HCT116 (cell line): ENCODE results near the gene OR2B6. TPM values are rescaled to one million over a fixed set of nuclear protein-coding genes. Genes with fewer than 3 reads are reported as not detected.

ENCODE experiments used
- ATAC-seq: fragments of 200-7000 bp; cut with Tn5 transposase; 2 replicates; pipeline ENCODE4 v1.9.1; 2020; ENCODE audit warnings: mild to moderate bottlenecking, moderate library complexity
- BruUV-seq: library from RNA; stranded (reverse); fragments of 400-500 nt; replicated peaks from 2 replicates; lab custom pipeline; 2021; lab: Mats Ljungman, UMichigan
- CTCF ChIA-PET: fragments of 300-600 bp; sonication (Branson Sonifier 250); formaldehyde crosslinking; loops from one replicate; lab custom pipeline; 2021; ENCODE audit warnings: antibody characterized with exemption; lab: Charles Lee
- POLR2A ChIA-PET: fragments of 300-600, 350-600 bp; sonication (Branson Sonifier 250); formaldehyde crosslinking; loops from one replicate; lab custom pipeline; 2021; ENCODE audit warnings: antibody characterized with exemption; lab: Charles Lee
- RAD21 ChIA-PET, 2 experiments: fragments of 300-600 bp; sonication (Branson Sonifier 250); formaldehyde crosslinking; loops; one replicate each; lab custom pipeline; 2023; ENCODE audit warnings: low total read pairs in 2 of 2; ENCODE audit not compliant: uncharacterized antibody in 2 of 2, unreplicated experiment in 2 of 2, low non-redundant PET in 1 of 2; lab: Charles Lee
- DNase-seq: peaks from one replicate; pipeline ENCODE4 v3.0.0-alpha.2; 2010; ENCODE audit warnings: low read depth, low spot score
- H2AFZ ChIP-seq: fragments of 200-600 bp; shearing (Covaris generic), sonication (generic); 2 replicates; pipeline ENCODE4 v1.6.1; 2017; ENCODE audit warnings: low read depth, mixed run types, mixed read lengths, antibody characterized with exemption, low read length; ENCODE audit not compliant: poor library complexity, severe bottlenecking
- H3K27ac ChIP-seq: 2 replicates; pipeline ENCODE4 v1.5.1; 2012; ENCODE audit warnings: low read depth, low read length
- H3K27me3 ChIP-seq: fragments of 200-600 bp; sonication (generic); 2 replicates; pipeline ENCODE4 v1.6.1; 2016; ENCODE audit warnings: mixed run types, low read length, mixed read lengths; ENCODE audit not compliant: insufficient read depth
- H3K36me3 ChIP-seq, 2 experiments: fragments of 200-500 bp in 1 of 2; fragments of 200-600 bp in 1 of 2; sonication (Bioruptor generic) in 1 of 2; sonication (generic) in 1 of 2; 2 replicates each; pipeline versions ENCODE4 v1.5.1 to v1.6.1; 2014 to 2016; ENCODE audit warnings: low read length in 2 of 2, inconsistent platforms in 1 of 2, mixed read lengths in 1 of 2, mixed run types in 1 of 2; ENCODE audit not compliant: insufficient read depth in 2 of 2, control insufficient read depth in 1 of 2
- H3K4me1 ChIP-seq, 2 experiments: fragments of 200-600 bp in 1 of 2; sonication (generic) in 1 of 2; 2 replicates each; pipeline versions ENCODE4 v1.5.1 to v1.6.1; 2012 to 2017; ENCODE audit warnings: low read length in 2 of 2, inconsistent platforms in 1 of 2, mild to moderate bottlenecking in 1 of 2, mixed read lengths in 1 of 2, mixed run types in 1 of 2, moderate library complexity in 1 of 2; ENCODE audit not compliant: insufficient read depth in 2 of 2, control insufficient read depth in 1 of 2
- H3K4me2 ChIP-seq: fragments of 200-600 bp; sonication (generic); 2 replicates; pipeline ENCODE4 v1.6.1; 2017; ENCODE audit warnings: mixed run types, low read length, mixed read lengths
- H3K4me3 ChIP-seq, 2 experiments: fragments of 200-600 bp in 1 of 2; sonication (generic) in 1 of 2; replicated peaks in 1 of 2; 2 replicates each; pipeline ENCODE4 v1.5.1; 2011 to 2016; ENCODE audit warnings: low read length in 2 of 2, control low read depth in 1 of 2, low read depth in 1 of 2, mild to moderate bottlenecking in 1 of 2, mixed read lengths in 1 of 2, mixed run types in 1 of 2
- H3K79me2 ChIP-seq: fragments of 200-600 bp; sonication (generic); 2 replicates; pipeline ENCODE4 v1.6.1; 2017; ENCODE audit warnings: mild to moderate bottlenecking, mixed run types, low read length, moderate library complexity, mixed read lengths; ENCODE audit not compliant: insufficient read depth
- H3K9ac ChIP-seq: fragments of 200-600 bp; sonication (generic); 2 replicates; pipeline ENCODE4 v1.6.1; 2016; ENCODE audit warnings: low read length, mixed read lengths
- H3K9me2 ChIP-seq: fragments of 200-600 bp; sonication (generic), shearing (Covaris generic); 2 replicates; pipeline ENCODE4 v1.6.1; 2017; ENCODE audit warnings: mixed run types, mild to moderate bottlenecking, moderate library complexity; ENCODE audit not compliant: insufficient read depth
- H3K9me3 ChIP-seq, 2 experiments: fragments of 200-500 bp in 1 of 2; fragments of 200-600 bp in 1 of 2; sonication (Bioruptor generic) in 1 of 2; sonication (generic) in 1 of 2; 2 replicates each; pipeline ENCODE4 v1.6.1; 2014 to 2017; ENCODE audit warnings: low read length in 2 of 2, mixed read lengths in 2 of 2, inconsistent platforms in 1 of 2, low read depth in 1 of 2, mild to moderate bottlenecking in 1 of 2, mixed run types in 1 of 2, moderate library complexity in 1 of 2; ENCODE audit not compliant: control insufficient read depth in 1 of 2, insufficient read depth in 1 of 2
- H4K20me1 ChIP-seq: fragments of 200-600 bp; sonication (generic), shearing (Covaris generic); 2 replicates; pipeline ENCODE4 v1.6.1; 2017; ENCODE audit warnings: mixed run types, mild to moderate bottlenecking, moderate library complexity; ENCODE audit not compliant: insufficient read depth
- ATF3 ChIP-seq: IDR thresholded peaks from 2 replicates; pipeline ENCODE4 v1.6.1; 2012
- CBX3 ChIP-seq: IDR thresholded peaks from 2 replicates; pipeline ENCODE4 v1.6.1; 2012; ENCODE audit warnings: low read depth
- EZH2 ChIP-seq: fragments of 200-600 bp; sonication (generic); IDR thresholded peaks from 2 replicates; pipeline ENCODE4 v1.6.1; 2017; ENCODE audit warnings: antibody characterized with exemption, mixed run types
- FOSL1 ChIP-seq: IDR thresholded peaks from 2 replicates; pipeline ENCODE4 v1.6.1; 2012; ENCODE audit warnings: low read depth
- JUND ChIP-seq: IDR thresholded peaks from 2 replicates; pipeline ENCODE4 v1.6.1; 2012
- MAX ChIP-seq: IDR thresholded peaks from 2 replicates; pipeline ENCODE4 v1.6.1; 2012
- ZFX ChIP-seq: fragments of 450-650 bp; IDR thresholded peaks from 2 replicates; pipeline ENCODE4 v1.6.1; 2017
- intact Hi-C: fragments of 100-400 bp; cut with micrococcal nuclease; formaldehyde crosslinking; loops from 2 replicates; pipeline ENCODE4 v1.10.0; 2022
- total RNA-seq: library from RNA; stranded (reverse); gene quantifications from one replicate; pipeline ENCODE4 v1.2.1, GENCODE V29; 2021; ENCODE audit not compliant: unreplicated experiment

The OR2B6 gene
- total RNA-seq, 1 experiment from 2014 or later, result 0.25 TPM

- POLR2A ChIA-PET, result interaction anchor here (0.7 kb wide), 1 partner anchor 696 kb away, joined by 3 read pairs; no protein-coding TSS in a partner anchor
- intact Hi-C loops, result no loop called here
- Histone ChIP-seq H4K20me1 (no peaks in the 10 kb centered on the region), H3K4me2 (no peak within 1 kb of the TSS), H3K9me2 (no peaks in the 10 kb centered on the region), H3K36me3 (no peaks in the 10 kb centered on the region), H3K9ac (no peak within 1 kb of the TSS), H3K79me2 (no peaks in the 10 kb centered on the region), H2AFZ (no peak within 1 kb of the TSS), H3K27me3 (no peaks in the 10 kb centered on the region), H3K4me3 (no peak within 1 kb of the TSS), H3K4me1 (no peaks in the 10 kb centered on the region), H3K27ac (no peak within 1 kb of the TSS), H3K9me3 (no peaks in the 10 kb centered on the region)
- no TSS peak for BruUV-seq
- TF ChIP-seq JUND, result no peak
- ATAC-seq (no peak), DNase-seq (no peak)
- CTCF ChIA-PET, result no interaction called here
- RAD21 ChIA-PET, result interaction anchor here in 1 of 2 experiments (0.7 kb wide), 1 partner anchor 227 kb away, joined by 3 read pairs; no protein-coding TSS in a partner anchor
Measured at GRCh38 chr6:27911956-27912446, 45.0 kb upstream of the OR2B6 start, which contains the start of gene OR2B2. Gene OR2B2 (minus strand): TSS chr6:27912396. CDS start chr6:27912319, 77 bp downstream.

DNA sequence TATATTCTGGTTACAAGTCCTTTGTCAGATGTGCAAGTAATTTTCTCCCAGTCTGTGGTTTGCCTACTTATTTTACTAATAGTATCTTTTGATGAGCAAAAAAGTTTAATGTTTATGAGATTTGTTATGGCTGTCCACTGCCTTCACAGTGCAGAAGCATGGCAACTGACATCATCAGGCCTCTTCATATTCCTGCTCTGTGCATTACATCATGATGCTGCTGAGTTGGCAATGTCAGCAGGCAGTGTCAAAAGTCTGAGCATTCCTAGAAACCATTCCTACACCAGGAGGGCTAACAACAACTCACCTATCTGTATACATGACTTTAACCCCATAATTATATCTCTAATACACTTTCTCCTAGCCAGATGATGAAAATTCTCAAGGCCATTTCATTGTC, 34.1 kb upstream of the OR2B6 start:
- DNase-seq, result no peak
- Histone ChIP-seq H3K79me2 (no peaks in the 10 kb centered on the region), H2AFZ (no peak overlapping the region), H3K27me3 (no peaks in the 10 kb centered on the region), H3K4me1 (no peaks in the 10 kb centered on the region), H3K4me3 (no peak overlapping the region), H3K36me3 (no peaks in the 10 kb centered on the region), H3K27ac (no peak overlapping the region), H3K9me2 (no peaks in the 10 kb centered on the region), H3K9ac (no peak overlapping the region), H3K4me2 (no peak overlapping the region), H3K9me3 (no peaks in the 10 kb centered on the region), H4K20me1 (no peaks in the 10 kb centered on the region)
- POLR2A ChIA-PET, result no interaction called here
- TF ChIP-seq EZH2, result no peak
- TF ChIP-seq MAX, result no peak
- no peak for TF ChIP-seq ATF3
- TF ChIP-seq FOSL1, result no peak
- no peak for TF ChIP-seq CBX3
- TF ChIP-seq ZFX, result no peak
- RAD21 ChIA-PET, result no interaction called here
- intact Hi-C loops, result no loop called here
- no peak for ATAC-seq
- CTCF ChIA-PET, result no interaction called here
- BruUV-seq, result no TSS peak
